Left lung (tissue), 10 donors: ENCODE results near the gene HOXD1. TPM values are rescaled to one million over a fixed set of nuclear protein-coding genes. Genes with fewer than 3 reads are reported as not detected.

ENCODE experiments used
- ATAC-seq: fragments of 200-7000 bp; cut with Tn5 transposase; one replicate; pipeline ENCODE4 v1.9.1; 2020; ENCODE audit warnings: moderate library complexity
- DNase-seq, 4 donors: peaks; one replicate each; pipeline ENCODE4 v3.0.0-alpha.2; 2013 to 2020
- H3K27ac ChIP-seq, 2 donors: fragments of 200-600 bp; sonication (generic) in 1 of 2; one replicate each; pipeline versions ENCODE4 v1.5.0 to v1.8.0; 2020 to 2021
- H3K27me3 ChIP-seq, 2 donors: fragments of 200-600 bp; sonication (generic) in 1 of 2; one replicate each; pipeline versions ENCODE4 v1.5.0 to v1.8.0; 2020 to 2021
- H3K36me3 ChIP-seq, 2 donors: fragments of 200-600 bp; sonication (generic) in 1 of 2; one replicate each; pipeline versions ENCODE4 v1.5.0 to v1.8.0; 2020 to 2021
- H3K4me1 ChIP-seq, 2 donors: fragments of 200-600 bp; one replicate each; pipeline ENCODE4 v1.8.0; 2021
- H3K4me3 ChIP-seq, 2 donors: fragments of 200-600 bp; sonication (generic) in 1 of 2; one replicate each; pipeline versions ENCODE4 v1.5.0 to v1.8.0; 2020 to 2021; ENCODE audit warnings: mild to moderate bottlenecking in 1 of 2
- H3K9me3 ChIP-seq, 2 donors: fragments of 200-600 bp; sonication (generic) in 1 of 2; one replicate each; pipeline versions ENCODE4 v1.5.0 to v1.8.0; 2020 to 2021
- intact Hi-C, 2 donors: fragments of 100-400 bp; cut with DNase I; formaldehyde crosslinking; loops; one replicate each; pipeline versions ENCODE4 v1.11.2 to v1.14.2; 2022
- microRNA-seq, 2 donors: library from miRNA; unstranded; fragments of <30 nt; microRNA quantifications; one replicate each; pipeline ENCODE4, GENCODE V29; 2019
- polyA plus RNA-seq, 6 donors: library from polyadenylated mRNA; unstranded; fragments of 120-200 nt; gene quantifications; one replicate each; pipeline ENCODE4 v1.2.1, GENCODE V29; 2013; ENCODE audit not compliant: insufficient read length in 6 of 6
- total RNA-seq, 2 donors: library from RNA; stranded (reverse); fragmentation: NEBNext Ultra II Directional; extraction: Animal tissue kit (Norgen Biotek cat#: 25700); gene quantifications; one replicate each; pipeline ENCODE4 v1.2.1, GENCODE V29; 2021
- TF ChIP-seq, protein P1 (sequence below), 2 donors: fragments of 200-600 bp; sonication (generic) in 1 of 2; IDR thresholded peaks; one replicate each; pipeline versions ENCODE4 v1.5.0 to v1.8.0; 2021; ENCODE audit warnings: antibody characterized with exemption in 2 of 2
- donor health status: DM: no; HTN: yes; CAD: no.
- donor health status: DM: no; HTN: no; CAD: no.

HOXD1 gene
- total and polyA plus RNA-seq, 8 donors = 0.35 to 5.9 (median 1.9) TPM

DNA sequence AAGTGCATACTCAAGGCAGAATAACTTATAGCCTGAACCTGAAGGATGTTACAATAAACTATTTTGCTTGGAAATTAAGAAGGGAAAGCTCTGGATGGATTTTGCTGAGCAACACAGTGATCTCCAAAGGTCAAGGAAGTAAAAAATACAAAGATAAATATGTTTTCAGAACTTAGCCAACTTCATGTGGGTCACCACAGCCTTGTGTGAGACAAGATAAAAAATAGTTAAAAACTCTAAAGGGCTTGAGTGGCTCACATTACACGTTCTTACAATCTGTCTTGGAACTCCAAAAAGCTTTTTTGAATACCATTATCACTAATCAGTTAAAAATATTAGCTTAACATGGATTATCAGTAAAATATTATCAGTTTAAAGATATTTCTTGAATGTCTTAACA is 51.8 kb downstream of the HOXD1 start:
- Histone ChIP-seq H3K4me1 (no peaks in the 10 kb centered on the region), H3K27ac (no peak overlapping the region), H3K4me3 (no peak overlapping the region), H3K9me3 (no peaks in the 10 kb centered on the region), H3K27me3 (peaks cover 0 to 19% of the 10 kb centered on the region in 2 donors), H3K36me3 (no peaks in the 10 kb centered on the region)
- ATAC-seq (no peak), DNase-seq (no peak)
- TF ChIP-seq, protein P1, sequence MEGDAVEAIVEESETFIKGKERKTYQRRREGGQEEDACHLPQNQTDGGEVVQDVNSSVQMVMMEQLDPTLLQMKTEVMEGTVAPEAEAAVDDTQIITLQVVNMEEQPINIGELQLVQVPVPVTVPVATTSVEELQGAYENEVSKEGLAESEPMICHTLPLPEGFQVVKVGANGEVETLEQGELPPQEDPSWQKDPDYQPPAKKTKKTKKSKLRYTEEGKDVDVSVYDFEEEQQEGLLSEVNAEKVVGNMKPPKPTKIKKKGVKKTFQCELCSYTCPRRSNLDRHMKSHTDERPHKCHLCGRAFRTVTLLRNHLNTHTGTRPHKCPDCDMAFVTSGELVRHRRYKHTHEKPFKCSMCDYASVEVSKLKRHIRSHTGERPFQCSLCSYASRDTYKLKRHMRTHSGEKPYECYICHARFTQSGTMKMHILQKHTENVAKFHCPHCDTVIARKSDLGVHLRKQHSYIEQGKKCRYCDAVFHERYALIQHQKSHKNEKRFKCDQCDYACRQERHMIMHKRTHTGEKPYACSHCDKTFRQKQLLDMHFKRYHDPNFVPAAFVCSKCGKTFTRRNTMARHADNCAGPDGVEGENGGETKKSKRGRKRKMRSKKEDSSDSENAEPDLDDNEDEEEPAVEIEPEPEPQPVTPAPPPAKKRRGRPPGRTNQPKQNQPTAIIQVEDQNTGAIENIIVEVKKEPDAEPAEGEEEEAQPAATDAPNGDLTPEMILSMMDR (IDR thresholded peaks at IDR 0.05) = no peak
- intact Hi-C loops = no loop called here

Small RNA genes within 50 kb of the gene (microRNA-seq; reads per million reads assigned to microRNA genes)
- 317 to 1,814 reads per million in 2 donors for gene MIR10B

Other genes with a start within 250 kb of the HOXD1 start
- 10 to 100 TPM; 38.0 to 38.7 TPM for gene LNPK, start 186.4 kb upstream of the HOXD1 start, total RNA-seq
- 10 to 100 TPM; 39.7 to 47.9 (median 42.9) TPM for gene LNPK, start 186.4 kb upstream of the HOXD1 start, polyA plus RNA-seq
- not detected for gene EVX2, start 104.7 kb upstream of the HOXD1 start, total RNA-seq
- gene EVX2, start 104.7 kb upstream of the HOXD1 start, polyA plus RNA-seq = not detected
- not detected for gene HOXD13, start 95.9 kb upstream of the HOXD1 start, total RNA-seq
- gene HOXD13, start 95.9 kb upstream of the HOXD1 start, polyA plus RNA-seq = not detected
- not detected for gene HOXD12, start 88.9 kb upstream of the HOXD1 start, total RNA-seq
- not detected for gene HOXD12, start 88.9 kb upstream of the HOXD1 start, polyA plus RNA-seq
- gene HOXD11, start 81.4 kb upstream of the HOXD1 start, total RNA-seq = not detected
- gene HOXD11, start 81.4 kb upstream of the HOXD1 start, polyA plus RNA-seq = under 1 TPM in 3 of 6 donors, not detected in 3; 0.21 to 0.51 (median 0.25) TPM
- under 1 TPM in 1 of 2 donors, not detected in 1; 0.31 TPM for gene HOXD10, start 71.9 kb upstream of the HOXD1 start, total RNA-seq
- gene HOXD10, start 71.9 kb upstream of the HOXD1 start, polyA plus RNA-seq = 1 to 10 TPM in 1 of 6 donors, under 1 TPM in 4, not detected in 1; 0.36 to 1.5 (median 0.48) TPM
- 1 to 10 TPM in 1 of 2 donors, under 1 TPM in 1; 0.29 to 1.1 TPM for gene HOXD9, start 65.9 kb upstream of the HOXD1 start, total RNA-seq
- gene HOXD9, start 65.9 kb upstream of the HOXD1 start, polyA plus RNA-seq = 1 to 10 TPM in 3 of 6 donors, under 1 TPM in 3; 0.48 to 1.7 (median 1.1) TPM
- gene HOXD8, start 59.0 kb upstream of the HOXD1 start, total RNA-seq = 1 to 10 TPM in 1 of 2 donors, under 1 TPM in 1; 0.32 to 2.1 TPM
- gene HOXD8, start 59.0 kb upstream of the HOXD1 start, polyA plus RNA-seq = 1 to 10 TPM; 1.1 to 2.9 (median 2.0) TPM
- gene HOXD4, start 37.1 kb upstream of the HOXD1 start, total RNA-seq = under 1 TPM; 0.17 to 0.68 TPM
- gene HOXD4, start 37.1 kb upstream of the HOXD1 start, polyA plus RNA-seq = under 1 TPM; 0.34 to 0.99 (median 0.68) TPM
- 1 to 10 TPM in 1 of 2 donors, not detected in 1; 1.0 TPM for gene HOXD3, start 31.4 kb upstream of the HOXD1 start, total RNA-seq
- under 1 TPM; 0.15 to 0.68 (median 0.40) TPM for gene HOXD3, start 31.4 kb upstream of the HOXD1 start, polyA plus RNA-seq
- 10 to 100 TPM; 18.1 to 23.6 TPM for gene MTX2, start 80.8 kb downstream of the HOXD1 start, total RNA-seq
- 10 to 100 TPM; 51.5 to 61.9 (median 53.9) TPM for gene MTX2, start 80.8 kb downstream of the HOXD1 start, polyA plus RNA-seq